H9 (cell line): ENCODE measurements around the gene CNOT11. TPM values are rescaled to one million over a fixed set of nuclear protein-coding genes. Genes with fewer than 3 reads are reported as not detected.

Source experiments
- DNase-seq: peaks from one replicate; pipeline ENCODE4 v3.0.0-alpha.2; 2017
- H2AFZ ChIP-seq: one replicate; pipeline ENCODE4 v1.6.1; 2013; ENCODE audit warnings: mild to moderate bottlenecking, low read length, control low read depth, moderate library complexity
- H2AK5ac ChIP-seq: 2 replicates; pipeline ENCODE4 v1.6.1; 2013; ENCODE audit warnings: low read length, control low read depth, mixed read lengths; ENCODE audit not compliant: insufficient read length
- H2BK120ac ChIP-seq: one replicate; pipeline ENCODE4 v1.6.1; 2013; ENCODE audit warnings: low read depth, mild to moderate bottlenecking, low read length, control low read depth, inconsistent platforms; ENCODE audit not compliant: poor library complexity, severe bottlenecking
- H2BK12ac ChIP-seq: 2 replicates; pipeline ENCODE4 v1.6.1; 2013; ENCODE audit warnings: low read length, control low read depth, mixed read lengths, low read depth; ENCODE audit not compliant: insufficient read length
- H2BK15ac ChIP-seq: 2 replicates; pipeline ENCODE4 v1.6.1; 2013; ENCODE audit warnings: low read depth, low read length, control low read depth
- H2BK20ac ChIP-seq: one replicate; pipeline ENCODE4 v1.6.1; 2013; ENCODE audit warnings: low read depth, mild to moderate bottlenecking, low read length, control low read depth, inconsistent platforms; ENCODE audit not compliant: poor library complexity, severe bottlenecking
- H2BK5ac ChIP-seq: 2 replicates; pipeline ENCODE4 v1.6.1; 2013; ENCODE audit warnings: low read length, control low read depth, mixed read lengths; ENCODE audit not compliant: insufficient read length
- H3K14ac ChIP-seq: 2 replicates; pipeline ENCODE4 v1.6.1; 2013; ENCODE audit warnings: low read length, control low read depth; ENCODE audit not compliant: insufficient read depth
- H3K18ac ChIP-seq: 2 replicates; pipeline ENCODE4 v1.6.1; 2013; ENCODE audit warnings: low read depth, mild to moderate bottlenecking, mixed read lengths, low read length, control low read depth; ENCODE audit not compliant: insufficient read length
- H3K23ac ChIP-seq: 2 replicates; pipeline ENCODE4 v1.6.1; 2013; ENCODE audit warnings: low read length, control low read depth, mixed read lengths, low read depth; ENCODE audit not compliant: insufficient read length
- H3K23me2 ChIP-seq: 2 replicates; pipeline ENCODE4 v1.6.1; 2013; ENCODE audit warnings: low read depth, mild to moderate bottlenecking, mixed read lengths, low read length, control low read depth; ENCODE audit not compliant: insufficient read length, poor library complexity, severe bottlenecking
- H3K27ac ChIP-seq: 2 replicates; pipeline ENCODE4 v1.5.1; 2013; ENCODE audit warnings: low read length, control low read depth, mixed read lengths, low read depth; ENCODE audit not compliant: insufficient read length
- H3K27me3 ChIP-seq: 2 replicates; pipeline ENCODE4 v1.6.1; 2013; ENCODE audit warnings: low read length, control low read depth, inconsistent platforms; ENCODE audit not compliant: insufficient read depth
- H3K4ac ChIP-seq: 2 replicates; pipeline ENCODE4 v1.6.1; 2013; ENCODE audit warnings: low read depth, mild to moderate bottlenecking, control low read depth, inconsistent platforms, low read length, moderate library complexity
- H3K4me1 ChIP-seq: 2 replicates; pipeline ENCODE4 v1.6.1; 2013; ENCODE audit warnings: low read length, control low read depth, inconsistent platforms; ENCODE audit not compliant: insufficient read depth
- H3K4me2 ChIP-seq: 2 replicates; pipeline ENCODE4 v1.6.1; 2013; ENCODE audit warnings: low read length, control low read depth, mixed read lengths; ENCODE audit not compliant: insufficient read length, insufficient read depth
- H3K56ac ChIP-seq: 2 replicates; pipeline ENCODE4 v1.6.1; 2013; ENCODE audit warnings: low read depth, mild to moderate bottlenecking, mixed read lengths, low read length, control low read depth; ENCODE audit not compliant: insufficient read length
- H3K79me1 ChIP-seq: 2 replicates; pipeline ENCODE4 v1.6.1; 2013; ENCODE audit warnings: low read depth, mild to moderate bottlenecking, moderate library complexity, low read length, control low read depth, inconsistent platforms; ENCODE audit not compliant: insufficient read depth, poor library complexity, severe bottlenecking
- H3K79me2 ChIP-seq: 2 replicates; pipeline ENCODE4 v1.6.1; 2013; ENCODE audit warnings: low read length, control low read depth, inconsistent platforms; ENCODE audit not compliant: insufficient read depth
- H3K9ac ChIP-seq: 2 replicates; pipeline ENCODE4 v1.6.1; 2013; ENCODE audit warnings: low read length, control low read depth, mixed read lengths; ENCODE audit not compliant: insufficient read length; ENCODE audit errors: extremely low read depth
- H3K9me3 ChIP-seq: one replicate; pipeline ENCODE4 v1.6.1; 2013; ENCODE audit warnings: low read depth, low read length, inconsistent platforms; ENCODE audit not compliant: control insufficient read depth
- H3T11ph ChIP-seq: one replicate; pipeline ENCODE4 v1.6.1; 2013; ENCODE audit warnings: mild to moderate bottlenecking, low read length, control low read depth, inconsistent platforms
- H4K20me1 ChIP-seq: one replicate; pipeline ENCODE4 v1.6.1; 2013; ENCODE audit not compliant: control insufficient read depth, insufficient read length, insufficient read depth
- H4K5ac ChIP-seq: 2 replicates; pipeline ENCODE4 v1.6.1; 2013; ENCODE audit warnings: low read depth, mild to moderate bottlenecking, mixed read lengths, low read length, control low read depth; ENCODE audit not compliant: insufficient read length
- H4K8ac ChIP-seq: replicated peaks from 2 replicates; pipeline ENCODE4 v1.6.1; 2013; ENCODE audit warnings: low read length, control low read depth, mixed read lengths, low read depth; ENCODE audit not compliant: insufficient read length
- H4K91ac ChIP-seq: 2 replicates; pipeline ENCODE4 v1.6.1; 2013; ENCODE audit warnings: low read depth, mild to moderate bottlenecking, moderate library complexity, mixed read lengths, low read length, control low read depth; ENCODE audit not compliant: insufficient read length
- H3K27ac Mint-ChIP-seq, 3 experiments: 2 replicates in 2 of 3; 3 replicates in 1 of 3; pipeline ENCODE4 v1.8.0; 2020 to 2021; ENCODE audit warnings: mixed read lengths in 3 of 3, mild to moderate bottlenecking in 1 of 3, moderate library complexity in 1 of 3
- H3K27me3 Mint-ChIP-seq: 2 replicates; pipeline ENCODE4 v1.8.0; 2021; ENCODE audit warnings: low read depth, mild to moderate bottlenecking, moderate library complexity, mixed read lengths
- H3K36me3 Mint-ChIP-seq, 3 experiments: 2 replicates in 2 of 3; 3 replicates in 1 of 3; pipeline ENCODE4 v1.8.0; 2020 to 2021; ENCODE audit warnings: low read depth in 3 of 3, mixed read lengths in 3 of 3; ENCODE audit not compliant: insufficient read depth in 1 of 3
- H3K4me1 Mint-ChIP-seq, 2 experiments: 2 replicates each; pipeline ENCODE4 v1.8.0; 2020; ENCODE audit warnings: mixed read lengths in 2 of 2
- H3K4me3 Mint-ChIP-seq, 2 experiments: 2 replicates in 1 of 2; 3 replicates in 1 of 2; pipeline ENCODE4 v1.8.0; 2020 to 2021; ENCODE audit warnings: mild to moderate bottlenecking in 2 of 2, mixed read lengths in 2 of 2, moderate library complexity in 1 of 2
- H3K9me3 Mint-ChIP-seq, 2 experiments: 2 replicates in 1 of 2; 3 replicates in 1 of 2; pipeline ENCODE4 v1.8.0; 2020; ENCODE audit warnings: mild to moderate bottlenecking in 2 of 2, mixed read lengths in 2 of 2, moderate library complexity in 1 of 2
- CTCF ChIP-seq: fragments of 200-600 bp; sonication (generic); conservative IDR thresholded peaks from 3 replicates; pipeline ENCODE4 v1.8.0; 2021; ENCODE audit warnings: antibody characterized with exemption, mild to moderate bottlenecking
- WGBS: extraction: QIAGEN DNeasy Blood & Tissue Kit; methylation state at CpG from one replicate; pipeline ENCODE4 v1.1.7; 2013; ENCODE audit warnings: missing lambda C conversion rate, low lambda C conversion rate, mixed read lengths; ENCODE audit not compliant: insufficient read length; ENCODE audit errors: extremely low coverage; 5-methylcytosine and 5-hydroxymethylcytosine counted together
- total RNA-seq: library from RNA; stranded (reverse); gene quantifications from 2 replicates; pipeline ENCODE4 v1.2.1, GENCODE V29; 2021

The CNOT11 gene
- total RNA-seq, 1 experiment from 2014 or later, result 46.8 TPM

DNA sequence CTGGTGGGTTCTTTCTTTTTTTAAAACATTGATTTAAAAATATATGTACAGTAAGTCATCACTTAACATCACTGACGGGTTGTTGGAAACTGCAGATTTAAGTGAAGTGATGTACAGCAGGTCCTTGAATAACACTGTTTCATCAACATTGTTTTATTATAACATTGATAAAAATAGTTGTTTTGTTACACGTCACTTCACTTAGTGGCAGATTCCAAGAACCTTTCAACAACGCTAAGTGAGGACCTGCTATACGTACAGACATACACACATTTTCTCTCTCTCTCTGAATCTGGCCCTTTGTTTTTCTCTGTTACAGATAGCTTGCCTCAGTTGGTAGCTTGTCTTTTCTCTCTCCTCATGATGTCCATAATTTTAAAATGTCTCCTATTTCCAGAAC is 9.5 kb downstream of the CNOT11 start:
- H3K23me2 ChIP-seq, result no peaks in the 10 kb centered on the region
- H4K5ac ChIP-seq, result no peak overlapping the region
- DNase-seq, result no peak
- no peak overlapping the region for H3K4me2 ChIP-seq
- H3K23ac ChIP-seq, result no peak overlapping the region
- no peak overlapping the region for H3T11ph ChIP-seq
- Mint-ChIP-seq H3K27ac (no peak overlapping the region), H3K36me3 (peaks cover 35 to 73% (median 55%) of the 10 kb centered on the region in 3 experiments; a peak in 6 of 7 replicates), H3K4me3 (no peak overlapping the region), H3K27me3 (no peaks in the 10 kb centered on the region), H3K4me1 (peaks cover 8 to 16% of the 10 kb centered on the region in 2 experiments), H3K9me3 (no peaks in the 10 kb centered on the region)
- no peak overlapping the region for H2BK12ac ChIP-seq
- no peak overlapping the region for H3K27ac ChIP-seq
- H3K9me3 ChIP-seq, result no peaks in the 10 kb centered on the region
- H4K20me1 ChIP-seq, result no peaks in the 10 kb centered on the region
- H3K79me1 ChIP-seq, result no peaks in the 10 kb centered on the region
- H2BK20ac ChIP-seq, result no peak overlapping the region
- no peak overlapping the region for H4K91ac ChIP-seq
- no peak overlapping the region for H3K9ac ChIP-seq
- H3K14ac ChIP-seq, result no peak overlapping the region
- H2AFZ ChIP-seq, result no peak overlapping the region
- no peak overlapping the region for H3K4ac ChIP-seq
- no peaks in the 10 kb centered on the region for H3K4me1 ChIP-seq
- H2BK120ac ChIP-seq, result no peak overlapping the region
- H3K79me2 ChIP-seq, result peaks cover 2% of the 10 kb centered on the region; the same call in 1 of the 2 replicates
- H3K56ac ChIP-seq, result no peak overlapping the region
- H2BK15ac ChIP-seq, result no peak overlapping the region
- no peak for TF ChIP-seq CTCF
- no peak overlapping the region for H4K8ac ChIP-seq
- H3K18ac ChIP-seq, result no peak overlapping the region
- H2BK5ac ChIP-seq, result no peak overlapping the region
- H3K27me3 ChIP-seq, result no peaks in the 10 kb centered on the region
- WGBS, result no CpG with 5 or more reads among the region's 4 CpGs
- no peak overlapping the region for H2AK5ac ChIP-seq
